Endodermal cell (in vitro differentiated cells): ENCODE data around the gene CLTB. TPM values are rescaled to one million over a fixed set of nuclear protein-coding genes. Genes with fewer than 3 reads are reported as not detected.

ENCODE experiments used
- DNase-seq: peaks from one replicate; pipeline ENCODE4 v3.0.0-alpha.2; 2017
- H3K27ac ChIP-seq: 2 replicates; pipeline ENCODE4 v1.5.1; 2013; ENCODE audit warnings: mild to moderate bottlenecking, low read depth, low read length, moderate library complexity
- H3K27me3 ChIP-seq: 2 replicates; pipeline ENCODE4 v1.6.1; 2013; ENCODE audit warnings: mild to moderate bottlenecking, low read length, moderate library complexity; ENCODE audit not compliant: insufficient read depth, control insufficient read depth, poor library complexity, severe bottlenecking
- H3K36me3 ChIP-seq: 2 replicates; pipeline ENCODE4 v1.7.0; 2013; ENCODE audit warnings: mild to moderate bottlenecking, low read length, moderate library complexity; ENCODE audit not compliant: control insufficient read depth, insufficient read depth
- H3K4me1 ChIP-seq: one replicate; pipeline ENCODE4 v1.7.0; 2013; ENCODE audit warnings: low read length; ENCODE audit not compliant: control insufficient read depth, insufficient read depth
- H3K4me3 ChIP-seq: 2 replicates; pipeline ENCODE4 v1.5.1; 2013; ENCODE audit warnings: mild to moderate bottlenecking, low read length, moderate library complexity
- H3K9ac ChIP-seq: 2 replicates; pipeline ENCODE4 v1.6.1; 2013; ENCODE audit warnings: mild to moderate bottlenecking, low read length, moderate library complexity; ENCODE audit not compliant: poor library complexity, severe bottlenecking; ENCODE audit errors: extremely low read depth
- H3K9me3 ChIP-seq: 2 replicates; pipeline ENCODE4 v1.6.1; 2013; ENCODE audit warnings: mild to moderate bottlenecking, low read length, moderate library complexity; ENCODE audit not compliant: control insufficient read depth
- H3K27ac Mint-ChIP-seq: 2 replicates; pipeline ENCODE4 v1.8.0; 2020; ENCODE audit warnings: mixed read lengths
- H3K27me3 Mint-ChIP-seq: 2 replicates; pipeline ENCODE4 v1.8.0; 2021; ENCODE audit warnings: mild to moderate bottlenecking, mixed read lengths; ENCODE audit not compliant: insufficient read depth
- H3K36me3 Mint-ChIP-seq: 2 replicates; pipeline ENCODE4 v1.8.0; 2020; ENCODE audit warnings: low read depth, mixed read lengths
- H3K4me1 Mint-ChIP-seq: 2 replicates; pipeline ENCODE4 v1.8.0; 2020; ENCODE audit warnings: mixed read lengths
- H3K4me3 Mint-ChIP-seq: 2 replicates; pipeline ENCODE4 v1.8.0; 2020; ENCODE audit warnings: mild to moderate bottlenecking, moderate library complexity, mixed read lengths
- H3K9me3 Mint-ChIP-seq: 2 replicates; pipeline ENCODE4 v1.8.0; 2020; ENCODE audit warnings: mild to moderate bottlenecking, mixed read lengths
- WGBS, 2 experiments: methylation state at CpG; one replicate each; pipeline versions ENCODE4 v1.1.5 to v1.1.7; 2013; ENCODE audit warnings: missing lambda C conversion rate in 2 of 2, mixed read lengths in 1 of 2; ENCODE audit not compliant: insufficient coverage in 1 of 2, insufficient read length in 1 of 2; 5-methylcytosine and 5-hydroxymethylcytosine counted together
- total RNA-seq, 2 donors: library from RNA; stranded (reverse); fragmentation: NEBNext Ultra II Directional in 1 of 2; extraction: Animal tissue kit (Norgen Biotek cat#: 25700) in 1 of 2; gene quantifications; 2 replicates in 1 of 2; 3 replicates in 1 of 2; pipeline ENCODE4 v1.2.1, GENCODE V29; 2021
- TF ChIP-seq, protein P1 (sequence below): fragments of 200-600 bp; sonication (generic); conservative IDR thresholded peaks from 2 replicates; pipeline ENCODE4 v1.5.0; 2021; ENCODE audit warnings: antibody characterized with exemption, mild to moderate bottlenecking

The CLTB gene
- total RNA-seq, 2 donors from 2014 or later: 40.9 to 49.7 TPM

DNA sequence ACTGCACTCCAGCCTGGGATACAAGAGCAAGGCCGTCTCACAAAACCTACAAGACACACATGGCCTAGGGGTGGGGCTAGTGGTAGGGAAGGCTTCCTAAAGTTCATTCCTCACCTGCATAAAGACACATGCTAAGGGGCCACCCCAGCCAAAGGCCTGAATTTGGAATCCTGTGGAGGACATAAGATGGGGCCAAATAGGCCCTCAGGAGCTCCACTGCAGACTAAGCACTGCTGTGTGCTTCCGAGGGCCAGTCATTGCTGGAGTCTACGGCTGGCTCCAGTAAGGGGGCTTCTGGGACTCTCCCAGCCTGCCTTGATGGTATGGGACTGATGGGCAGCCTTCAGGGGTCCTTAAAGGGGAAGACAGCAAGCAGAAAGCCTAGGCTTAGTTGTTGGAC is 33.6 kb downstream of the CLTB start:
- Mint-ChIP-seq H3K9me3 (no peaks in the 10 kb centered on the region), H3K36me3 (peaks cover 52% of the 10 kb centered on the region), H3K27ac (no peak overlapping the region), H3K27me3 (no peaks in the 10 kb centered on the region), H3K4me3 (no peak overlapping the region), H3K4me1 (peaks cover 7% of the 10 kb centered on the region)
- Histone ChIP-seq H3K27ac (no peak overlapping the region), H3K36me3 (peaks cover 52% of the 10 kb centered on the region), H3K27me3 (no peaks in the 10 kb centered on the region), H3K9ac (no peak overlapping the region), H3K4me1 (peaks cover 6% of the 10 kb centered on the region), H3K9me3 (no peaks in the 10 kb centered on the region), H3K4me3 (no peak overlapping the region)
- 92 to 100% methylated on average over 2 to 3 of the region's 3 CpGs for WGBS, 2 experiments
- no peak for DNase-seq
- TF ChIP-seq, protein P1, sequence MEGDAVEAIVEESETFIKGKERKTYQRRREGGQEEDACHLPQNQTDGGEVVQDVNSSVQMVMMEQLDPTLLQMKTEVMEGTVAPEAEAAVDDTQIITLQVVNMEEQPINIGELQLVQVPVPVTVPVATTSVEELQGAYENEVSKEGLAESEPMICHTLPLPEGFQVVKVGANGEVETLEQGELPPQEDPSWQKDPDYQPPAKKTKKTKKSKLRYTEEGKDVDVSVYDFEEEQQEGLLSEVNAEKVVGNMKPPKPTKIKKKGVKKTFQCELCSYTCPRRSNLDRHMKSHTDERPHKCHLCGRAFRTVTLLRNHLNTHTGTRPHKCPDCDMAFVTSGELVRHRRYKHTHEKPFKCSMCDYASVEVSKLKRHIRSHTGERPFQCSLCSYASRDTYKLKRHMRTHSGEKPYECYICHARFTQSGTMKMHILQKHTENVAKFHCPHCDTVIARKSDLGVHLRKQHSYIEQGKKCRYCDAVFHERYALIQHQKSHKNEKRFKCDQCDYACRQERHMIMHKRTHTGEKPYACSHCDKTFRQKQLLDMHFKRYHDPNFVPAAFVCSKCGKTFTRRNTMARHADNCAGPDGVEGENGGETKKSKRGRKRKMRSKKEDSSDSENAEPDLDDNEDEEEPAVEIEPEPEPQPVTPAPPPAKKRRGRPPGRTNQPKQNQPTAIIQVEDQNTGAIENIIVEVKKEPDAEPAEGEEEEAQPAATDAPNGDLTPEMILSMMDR: no peak

- H3K36me3 ChIP-seq: peaks cover 52% of the 10 kb centered on the region
- Mint-ChIP-seq H3K27ac (no peak overlapping the region), H3K9me3 (no peaks in the 10 kb centered on the region), H3K4me3 (no peak overlapping the region), H3K27me3 (no peaks in the 10 kb centered on the region), H3K4me1 (no peaks in the 10 kb centered on the region), H3K36me3 (peaks cover 52% of the 10 kb centered on the region)
- no peak overlapping the region for H3K27ac ChIP-seq
- TF ChIP-seq, protein P1: no peak
- H3K9me3 ChIP-seq: no peaks in the 10 kb centered on the region
- no peaks in the 10 kb centered on the region for H3K27me3 ChIP-seq
- H3K4me1 ChIP-seq: no peaks in the 10 kb centered on the region
- H3K4me3 ChIP-seq: no peak overlapping the region
- no peak overlapping the region for H3K9ac ChIP-seq
- DNase-seq: no peak
- 95 to 100% methylated on average over 1 to 3 of the region's 3 CpGs for WGBS, 2 experiments
These were observed 34.4 kb downstream of the CLTB start for GRCh38 chr5:176381979-176382378.

GRCh38 chr5:176381423-176381822 is 34.9 kb downstream of the CLTB start:
- H3K4me1 ChIP-seq: no peaks in the 10 kb centered on the region
- Mint-ChIP-seq H3K4me3 (no peak overlapping the region), H3K9me3 (no peaks in the 10 kb centered on the region), H3K4me1 (no peaks in the 10 kb centered on the region), H3K27me3 (no peaks in the 10 kb centered on the region), H3K36me3 (peaks cover 52% of the 10 kb centered on the region), H3K27ac (no peak overlapping the region)
- no peak overlapping the region for H3K27ac ChIP-seq
- TF ChIP-seq, protein P1: no peak
- peaks cover 48% of the 10 kb centered on the region for H3K36me3 ChIP-seq
- WGBS, 2 experiments: 89% methylated on average over 3 of the region's 3 CpGs
- no peak overlapping the region for H3K9ac ChIP-seq
- no peak for DNase-seq
- H3K27me3 ChIP-seq: no peaks in the 10 kb centered on the region
- H3K4me3 ChIP-seq: no peak overlapping the region
- no peaks in the 10 kb centered on the region for H3K9me3 ChIP-seq
